K562 (cell line): ENCODE results near the gene PHLDA3. TPM values are rescaled to one million over a fixed set of nuclear protein-coding genes. Genes with fewer than 3 reads are reported as not detected.
A peak's percentile ranks its signal among the peaks of the same experiment; 100 is the strongest.

Experiments used
- ATAC-seq: fragments of 200-7000 bp; cut with Tn5 transposase; 3 replicates; pipeline ENCODE4 v1.9.1; 2020; ENCODE audit warnings: moderate library complexity
- BruUV-seq: library from RNA; stranded (reverse); fragments of 400-500 nt; replicated peaks from 2 replicates; lab custom pipeline; 2021; lab: Mats Ljungman, UMichigan
- CTCF ChIA-PET: fragments of 300-600 bp; formaldehyde crosslinking; extraction: SDS; loops from one replicate; lab custom pipeline; 2021; ENCODE audit warnings: low intra/inter-chr PET ratio; lab: Yijun Ruan, JAX
- POLR2A ChIA-PET: fragments of 300-600, 350-650 bp; sonication (Branson Sonifier 250); formaldehyde crosslinking; extraction: SDS; loops from one replicate; lab custom pipeline; 2021; ENCODE audit warnings: antibody characterized with exemption, inconsistent platforms; lab: Yijun Ruan, JAX
- DNase-seq, 4 experiments: peaks; one replicate each; pipeline versions ENCODE4 v3.0.0 to v3.0.0-alpha.2; 2011 to 2018; ENCODE audit warnings: low spot score in 3 of 4, mixed read lengths in 3 of 4; ENCODE audit errors: extremely low read depth in 1 of 4
- FAIRE-seq: peaks from 2 replicates; lab custom pipeline; 2011; peaks lifted over from hg19 to GRCh38; lab: Jason Lieb, UNC
- H2AFZ ChIP-seq: 2 replicates; pipeline ENCODE4 v1.6.0; 2011; ENCODE audit warnings: low read depth, low read length, control low read depth, inconsistent platforms
- H3K27ac ChIP-seq: fragments of 200-600 bp; 3 replicates; pipeline ENCODE4 v1.8.0; 2011; ENCODE audit warnings: low read depth, mild to moderate bottlenecking, control low read depth, inconsistent platforms, low read length, moderate library complexity, mixed read lengths; ENCODE audit errors: extremely low read depth
- H3K27me3 ChIP-seq, 2 experiments: fragments of 300-600 bp in 1 of 2; 2 replicates in 1 of 2; 3 replicates in 1 of 2; pipeline versions ENCODE4 v1.6.0 to v1.8.0; 2011; ENCODE audit warnings: inconsistent platforms in 2 of 2, low read length in 2 of 2, mild to moderate bottlenecking in 1 of 2, mixed read lengths in 1 of 2, moderate library complexity in 1 of 2; ENCODE audit not compliant: control insufficient read depth in 2 of 2, insufficient read depth in 2 of 2
- H3K36me3 ChIP-seq: fragments of 300-600 bp; 3 replicates; pipeline ENCODE4 v1.8.0; 2011; ENCODE audit warnings: mild to moderate bottlenecking, low read length, inconsistent platforms; ENCODE audit not compliant: control insufficient read depth, insufficient read depth
- H3K4me1 ChIP-seq, 2 experiments: fragments of 200-600 bp in 1 of 2; replicated peaks in 1 of 2; 2 replicates in 1 of 2; 3 replicates in 1 of 2; pipeline versions ENCODE4 v1.5.1 to v1.8.0; 2011; ENCODE audit warnings: inconsistent platforms in 2 of 2, low read length in 2 of 2, mild to moderate bottlenecking in 1 of 2, mixed read lengths in 1 of 2, moderate library complexity in 1 of 2; ENCODE audit not compliant: control insufficient read depth in 2 of 2, insufficient read depth in 2 of 2
- H3K4me2 ChIP-seq: 2 replicates; pipeline ENCODE4 v1.6.1; 2011; ENCODE audit warnings: low read length, control low read depth, inconsistent platforms, mixed read lengths; ENCODE audit not compliant: insufficient read depth
- H3K4me3 ChIP-seq: fragments of 200-600 bp; sonication (generic), shearing (Covaris generic); 2 replicates; pipeline ENCODE4 v1.5.1; 2016; ENCODE audit warnings: control low read depth, inconsistent platforms
- H3K79me2 ChIP-seq: fragments of 200-600 bp; 3 replicates; pipeline ENCODE4 v1.8.0; 2011; ENCODE audit warnings: low read length, inconsistent platforms; ENCODE audit not compliant: control insufficient read depth, insufficient read depth
- H3K9ac ChIP-seq, 2 experiments: 2 replicates each; pipeline versions ENCODE4 v1.6.0 to v1.6.1; 2011; ENCODE audit warnings: low read depth in 2 of 2, low read length in 2 of 2, control low read depth in 1 of 2, inconsistent platforms in 1 of 2, mild to moderate bottlenecking in 1 of 2, mixed read lengths in 1 of 2; ENCODE audit not compliant: insufficient read depth in 1 of 2
- H3K9me1 ChIP-seq: one replicate; pipeline ENCODE4 v1.6.0; 2011; ENCODE audit warnings: inconsistent platforms, mild to moderate bottlenecking, low read length, moderate library complexity; ENCODE audit not compliant: control insufficient read depth, insufficient read depth
- H3K9me3 ChIP-seq: replicated peaks from 2 replicates; pipeline ENCODE4 v1.5.1; 2011; ENCODE audit warnings: low read depth, low read length, inconsistent platforms; ENCODE audit not compliant: control insufficient read depth, insufficient read depth
- H4K20me1 ChIP-seq: replicated peaks from 2 replicates; pipeline ENCODE4 v1.6.1; 2011; ENCODE audit warnings: low read length, inconsistent platforms, mixed read lengths; ENCODE audit not compliant: control insufficient read depth, insufficient read depth
- FOXM1 ChIP-seq, 2 experiments: fragments of 450-650 bp in 1 of 2; sonication (generic) in 1 of 2; formaldehyde crosslinking in 1 of 2; IDR thresholded peaks; 2 replicates each; pipeline versions ENCODE4 v1.6.1 to v1.9.0; 2017 to 2022; ENCODE audit warnings: low read depth in 2 of 2, mild to moderate bottlenecking in 2 of 2, missing genetic modification reagents in 1 of 2, moderate library complexity in 1 of 2
- GABPB1 ChIP-seq: sonication (generic); formaldehyde crosslinking; IDR thresholded peaks from 2 replicates; pipeline ENCODE4 v1.8.0; 2022; ENCODE audit warnings: mild to moderate bottlenecking, missing genetic modification reagents
- IFI16 ChIP-seq: fragments of 250-450 bp; sonication (Bioruptor Pico); IDR thresholded peaks from 2 replicates; pipeline ENCODE4 v2.1.2; 2022; ENCODE audit warnings: mild to moderate bottlenecking, inconsistent platforms
- KLF16 ChIP-seq: IDR thresholded peaks from 2 replicates; pipeline ENCODE4 v1.6.1; 2016; ENCODE audit warnings: antibody characterized with exemption
- PRDM10 ChIP-seq: fragments of 450-650 bp; IDR thresholded peaks from 2 replicates; pipeline ENCODE4 v1.6.1; 2018; ENCODE audit not compliant: partially characterized antibody
- SAFB ChIP-seq: fragments of 200-400 bp; formaldehyde crosslinking; IDR thresholded peaks from 2 replicates; pipeline ENCODE4 v1.6.1; 2017; ENCODE audit warnings: low read depth, low read length, borderline replicate concordance
- SPI1 ChIP-seq: IDR thresholded peaks from 2 replicates; pipeline ENCODE4 v1.6.1; 2011; ENCODE audit warnings: low read depth, low read length, control low read depth, borderline replicate concordance
- TFAM ChIP-seq: fragments of 250-450 bp; sonication (Bioruptor Pico); conservative IDR thresholded peaks from 2 replicates; pipeline ENCODE4 v1.5.0; 2021; ENCODE audit warnings: mild to moderate bottlenecking, moderate library complexity
- ZBTB49 ChIP-seq: sonication (generic); formaldehyde crosslinking; IDR thresholded peaks from 2 replicates; pipeline ENCODE4 v1.8.0; 2022; ENCODE audit warnings: missing genetic modification reagents, mild to moderate bottlenecking, borderline replicate concordance
- ZFP1 ChIP-seq: fragments of 450-650 bp; formaldehyde crosslinking; IDR thresholded peaks from 2 replicates; pipeline ENCODE4 v1.4.0; 2020; ENCODE audit warnings: mild to moderate bottlenecking, mixed read lengths
- ZNF384 ChIP-seq: IDR thresholded peaks from 2 replicates; pipeline ENCODE4 v1.6.1; 2012; ENCODE audit warnings: low read depth, low read length, improper control_type of control experiment
- ZNF57 ChIP-seq: fragments of 450-650 bp; formaldehyde crosslinking; IDR thresholded peaks from 2 replicates; pipeline ENCODE4 v1.4.0; 2020; ENCODE audit warnings: mild to moderate bottlenecking, moderate library complexity
- WGBS: fragments of 100-300 bp; shearing (Covaris generic); methylation state at CpG from one replicate; pipeline ENCODE4 v1.1.6; 2016; ENCODE audit warnings: low coverage, mixed read lengths; ENCODE audit not compliant: insufficient coverage; ENCODE audit errors: missing lambda C conversion rate; 5-methylcytosine and 5-hydroxymethylcytosine counted together
- in situ Hi-C: fragments of 300-500 bp; cut with MboI; formaldehyde crosslinking; loops from 4 replicates; pipeline ENCODE4 v1.15.0; 2018; ENCODE audit warnings: inconsistent platforms, mixed read lengths
- intact Hi-C: fragments of 100-400 bp; cut with micrococcal nuclease; formaldehyde crosslinking; loops from 2 replicates; pipeline ENCODE4 v1.14.2; 2022
- polyA plus RNA-seq, 8 experiments: library from polyadenylated mRNA; depleted of rRNA in 4 of 8; stranded (reverse) in 5 of 8; unstranded in 3 of 8; fragments of >200 nt; fragmentation: Nextera tagmentation in 2 of 8; fragmentation: Illumina TruSeq in 1 of 8; extraction: Ambion mirVana in 2 of 8; extraction: Trizol in 1 of 8; gene quantifications; 2 replicates each; pipeline versions ENCODE4 v1.2.1 to v1.2.3, GENCODE V29; 2011 to 2014; ENCODE audit warnings: inconsistent platforms in 1 of 8, missing spikeins in 1 of 8
- total RNA-seq, 7 experiments: library from RNA; depleted of rRNA in 6 of 7; stranded (reverse); fragments of >200 nt in 6 of 7; fragmentation: Illumina TruSeq in 2 of 7; extraction: Trizol in 2 of 7; gene quantifications; 2 replicates each; pipeline versions ENCODE4 v1.2.1 to v1.2.3, GENCODE V29; 2011 to 2021; ENCODE audit warnings: low replicate concordance in 1 of 7

PHLDA3 gene
- total and polyA plus RNA-seq, 9 of the 15 experiments (the other 6 are each of a cell fraction or from before 2014, with no cell fraction given), result 0.11 to 0.27 TPM; not detected in 7

GRCh38 chr1:201490708-201491131 lies 21.7 kb upstream of the PHLDA3 start (continued):
- no peak for TF ChIP-seq IFI16 (CRISPR knock-in tag)
- no peak for TF ChIP-seq ZFP1 (CRISPR knock-in tag)
- TF ChIP-seq ZNF57, result no peak
- TF ChIP-seq, all 486 proteins: peak for 2

GRCh38 chr1:201489643-201490261 lies 20.8 kb upstream of the PHLDA3 start:
- Histone ChIP-seq H3K9ac (peak overlapping the region in 1 of 2 experiments; percentile 66; a peak in 2 of 4 replicates), H2AFZ (no peak overlapping the region), H3K9me3 (no peaks in the 10 kb centered on the region), H3K27me3 (no peaks in the 10 kb centered on the region; a peak in 1 of 5 replicates), H3K4me2 (no peak overlapping the region), H4K20me1 (no peaks in the 10 kb centered on the region)
- in situ Hi-C loops, result no loop called here
- BruUV-seq, result no TSS peak
- TF ChIP-seq KLF16 (no peak), SAFB (no peak), SPI1 (0 out of 2 replicates have a peak, but pooled peaks have one; percentile 6), FOXM1 (IDR thresholded peaks at IDR 0.05; ENCODE audit: low read depth) (peak; percentile 23; the same call in 1 of the 2 replicates), FOXM1 (CRISPR knock-in tag; IDR thresholded peaks at IDR 0.05; ENCODE audit: low read depth) (no peak), ZBTB49 (no peak), GABPB1 (CRISPR knock-in tag) (no peak), PRDM10 (peak; percentile 72), TFAM (CRISPR knock-in tag) (no peak), ZNF384 (peak; percentile 41; the same call in 1 of the 2 replicates)
- TF ChIP-seq, all 486 proteins: peak for 4
- ATAC-seq, result no peak
- ChIA-PET POLR2A (interaction anchor here (0.7 to 1.7 kb wide), 3 partner anchors 9 to 11 kb away, joined by 3 to 4 read pairs (median 3); no protein-coding TSS in a partner anchor), CTCF (no interaction called here)
- H3K9me1 ChIP-seq, result no peaks in the 10 kb centered on the region
- H3K79me2 ChIP-seq, result no peaks in the 10 kb centered on the region
- H3K4me3 ChIP-seq, result no peak overlapping the region
- H3K27ac ChIP-seq, result no peak overlapping the region
- H3K4me1 ChIP-seq, result peaks cover 0 to 3% of the 10 kb centered on the region in 2 experiments; a peak in 4 of 5 replicates
- no peak for DNase-seq
- H3K36me3 ChIP-seq, result no peaks in the 10 kb centered on the region
- no peak for FAIRE-seq
- intact Hi-C loops, result no loop called here
- WGBS, result 57% methylated on average over 6 of the region's 6 CpGs
